Bronchial epithelial cell (primary cell): Measurements from ENCODE around the gene CDKL1. TPM values are rescaled to one million over a fixed set of nuclear protein-coding genes. Genes with fewer than 3 reads are reported as not detected.

ENCODE experiments used
- DNase-seq: peaks from one replicate; pipeline ENCODE4 v3.0.0-alpha.2; 2010; ENCODE audit warnings: low read depth
- FAIRE-seq: peaks from 2 replicates; lab custom pipeline; 2011; peaks lifted over from hg19 to GRCh38; lab: Jason Lieb, UNC
- H3K27me3 ChIP-seq: 2 replicates; pipeline ENCODE4 v1.5.1; 2011; ENCODE audit warnings: low read length; ENCODE audit not compliant: control insufficient read depth, insufficient read depth
- H3K36me3 ChIP-seq: 2 replicates; pipeline ENCODE4 v1.5.1; 2011; ENCODE audit warnings: low read length; ENCODE audit not compliant: control insufficient read depth, insufficient read depth
- H3K4me3 ChIP-seq: 2 replicates; pipeline ENCODE4 v1.5.1; 2011; ENCODE audit warnings: mild to moderate bottlenecking, low read depth, low read length, control low read depth
- CTCF ChIP-seq: IDR thresholded peaks from 2 replicates; pipeline ENCODE4 v1.5.1; 2011; ENCODE audit warnings: mild to moderate bottlenecking, moderate library complexity, low read length, control low read depth, inconsistent platforms; ENCODE audit not compliant: insufficient read depth, severe bottlenecking
- total RNA-seq: library from RNA; depleted of rRNA; stranded (reverse); fragments of >200 nt; gene quantifications from 2 replicates; pipeline ENCODE4 v1.2.1, GENCODE V29; 2014

CDKL1 gene
- 4.5 and 6.1 TPM in 2 replicates for total RNA-seq

GRCh38 chr14:50396631-50397389 lies at the start of gene CDKL1:
Gene CDKL1 (minus strand): TSS chr14:50396881. CDS start chr14:50395868, 1,013 bp downstream.
- Histone ChIP-seq H3K27me3 (no peaks in the 10 kb centered on the region), H3K36me3 (no peaks in the 10 kb centered on the region), H3K4me3 (peak within 1 kb of the TSS; percentile 64)
- TF ChIP-seq CTCF, result no peak
- FAIRE-seq (no peak), DNase-seq (peak; percentile 40)

GRCh38 chr14:50434528-50434927 lies 37.8 kb upstream of the CDKL1 start:
- DNase-seq (no peak), FAIRE-seq (no peak)
- Histone ChIP-seq H3K36me3 (peaks cover 3% of the 10 kb centered on the region), H3K4me3 (no peak overlapping the region), H3K27me3 (no peaks in the 10 kb centered on the region)
- no peak for TF ChIP-seq CTCF

DNA sequence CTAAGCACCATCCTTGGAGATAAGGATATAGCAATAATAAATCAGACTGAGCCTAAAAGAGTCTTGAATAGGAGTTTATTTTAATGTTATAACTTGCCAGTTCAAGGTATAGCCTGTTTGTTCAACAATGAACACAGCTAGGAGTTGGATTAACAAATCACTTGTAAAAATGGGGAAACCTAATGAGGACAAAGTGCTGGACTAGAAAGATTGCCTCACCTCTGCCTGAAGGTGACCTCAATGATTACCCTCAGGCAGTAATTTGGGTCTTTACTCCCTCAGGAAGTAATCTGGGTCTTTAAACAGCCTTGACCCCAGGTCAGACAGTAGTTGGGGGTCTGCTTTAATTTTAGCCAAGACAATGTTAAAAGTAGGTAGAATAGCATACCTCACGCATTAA lies 35.5 kb upstream of the CDKL1 start:
- FAIRE-seq, result no peak
- no peak for DNase-seq
- Histone ChIP-seq H3K36me3 (peaks cover 3% of the 10 kb centered on the region), H3K4me3 (no peak overlapping the region), H3K27me3 (no peaks in the 10 kb centered on the region)
- no peak for TF ChIP-seq CTCF

GRCh38 chr14:50425816-50426215 lies 29.1 kb upstream of the CDKL1 start:
- FAIRE-seq, result no peak
- no peak for TF ChIP-seq CTCF
- Histone ChIP-seq H3K27me3 (no peaks in the 10 kb centered on the region), H3K36me3 (peaks cover 9% of the 10 kb centered on the region), H3K4me3 (no peak overlapping the region)
- no peak for DNase-seq

DNA sequence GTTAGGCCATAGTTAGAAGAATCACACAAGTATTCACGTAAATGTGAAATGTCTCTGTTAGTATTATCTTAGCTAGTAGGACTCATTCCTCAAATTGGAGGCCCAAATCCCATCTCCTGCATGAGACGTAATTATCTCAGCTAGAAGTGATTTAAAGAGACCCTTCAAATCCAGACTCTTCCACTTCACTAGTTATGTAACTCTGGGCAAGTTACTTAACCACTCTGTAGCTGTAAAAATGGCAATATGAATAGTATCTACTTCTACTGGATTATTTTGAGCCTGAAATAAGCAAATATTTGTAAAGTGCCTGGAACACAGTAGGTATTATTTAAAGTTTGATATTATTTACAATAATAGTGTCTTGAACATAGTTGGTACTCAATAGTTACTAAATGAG lies 28.4 kb upstream of the CDKL1 start:
- FAIRE-seq (no peak), DNase-seq (no peak)
- Histone ChIP-seq H3K36me3 (peaks cover 9% of the 10 kb centered on the region), H3K4me3 (no peak overlapping the region), H3K27me3 (no peaks in the 10 kb centered on the region)
- no peak for TF ChIP-seq CTCF

- Histone ChIP-seq H3K36me3 (peaks cover 9% of the 10 kb centered on the region), H3K27me3 (no peaks in the 10 kb centered on the region), H3K4me3 (no peak overlapping the region)
- no peak for FAIRE-seq
- no peak for DNase-seq
- TF ChIP-seq CTCF, result no peak
These were observed 26.8 kb upstream of the CDKL1 start for GRCh38 chr14:50423529-50423928.
